Activated T-cell treated with anti-CD3 and anti-CD28 coated beads, Interleukin-2, amount 50 U/mL, for 48 hours (primary cell): ENCODE measurements around the gene ZNF677.
"Not testable (repeated sequence)": the region's sequence is repeated elsewhere in the genome, so short reads cannot be mapped to it uniquely, and the experiment has no call there.

ENCODE experiments used
- DNase-seq, 2 experiments: peaks; one replicate each; pipeline ENCODE4 v3.0.0-alpha.2; 2020

ZNF677 gene

GRCh38 chr19:53192771-53193534 lies 61.7 kb downstream of the ZNF677 start, which contains the start of gene ZNF665:
ZNF665 (minus strand) TSS chr19:53193358; CDS start chr19:53182898, 10,460 bp downstream.
- peak; percentile 81 to 84 for DNase-seq

DNA sequence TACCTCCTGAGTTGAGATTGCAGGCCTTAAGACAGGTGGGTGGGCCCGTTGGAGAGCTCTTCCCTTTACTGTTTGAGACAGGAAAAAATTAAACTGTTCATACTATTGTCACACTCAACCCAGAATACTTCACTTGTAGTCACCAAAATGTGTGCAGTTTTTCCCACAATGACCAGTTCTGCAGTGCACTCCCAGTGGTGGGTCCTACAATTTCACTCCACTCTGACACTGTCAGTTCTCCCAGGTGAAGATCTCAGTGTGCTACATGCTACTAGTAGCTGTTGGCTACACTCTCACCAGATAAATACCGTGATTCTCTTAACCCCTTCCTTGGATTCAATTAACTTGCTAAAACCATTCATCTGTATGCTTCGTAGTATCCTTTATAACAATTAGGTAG lies 64.4 kb downstream of the ZNF677 start:
- DNase-seq: no peak

- not testable (repeated sequence) for DNase-seq
These were observed 64.9 kb downstream of the ZNF677 start for GRCh38 chr19:53189691-53190198.
